ACC112 (cell line): ENCODE results near the gene GABRG2.

ENCODE experiments used
- H2AFZ ChIP-seq: fragments of 200-600 bp; sonication (generic); one replicate; pipeline ENCODE4 v1.6.0; 2017; ENCODE audit warnings: antibody characterized with exemption, low read length; ENCODE audit not compliant: unreplicated experiment
- H3K27ac ChIP-seq: fragments of 200-600 bp; sonication (generic); 2 replicates; pipeline ENCODE4 v1.5.1; 2014; ENCODE audit warnings: low read depth, mild to moderate bottlenecking, antibody characterized with exemption, low read length, moderate library complexity
- H3K27me3 ChIP-seq: fragments of 200-600 bp; sonication (generic); 2 replicates; pipeline ENCODE4 v1.6.1; 2014; ENCODE audit warnings: mild to moderate bottlenecking, antibody characterized with exemption, low read length, moderate library complexity, mixed read lengths; ENCODE audit not compliant: insufficient read depth
- H3K36me3 ChIP-seq: fragments of 200-600 bp; sonication (generic); 2 replicates; pipeline ENCODE4 v1.6.1; 2016; ENCODE audit warnings: mild to moderate bottlenecking, antibody characterized with exemption, low read length, moderate library complexity, mixed read lengths; ENCODE audit not compliant: insufficient read depth
- H3K4me1 ChIP-seq: fragments of 200-600 bp; sonication (generic); one replicate; pipeline ENCODE4 v1.6.1; 2016; ENCODE audit warnings: low read length, mixed read lengths; ENCODE audit not compliant: insufficient read depth, unreplicated experiment, control insufficient read depth
- H3K4me3 ChIP-seq: fragments of 200-600 bp; sonication (generic); 2 replicates; pipeline ENCODE4 v1.5.1; 2014; ENCODE audit warnings: mild to moderate bottlenecking, low read depth, low read length
- H3K79me2 ChIP-seq: fragments of 200-600 bp; sonication (generic); one replicate; pipeline ENCODE4 v1.6.0; 2016; ENCODE audit warnings: low read length; ENCODE audit not compliant: control insufficient read depth, unreplicated experiment, insufficient read depth

GABRG2 gene

DNA sequence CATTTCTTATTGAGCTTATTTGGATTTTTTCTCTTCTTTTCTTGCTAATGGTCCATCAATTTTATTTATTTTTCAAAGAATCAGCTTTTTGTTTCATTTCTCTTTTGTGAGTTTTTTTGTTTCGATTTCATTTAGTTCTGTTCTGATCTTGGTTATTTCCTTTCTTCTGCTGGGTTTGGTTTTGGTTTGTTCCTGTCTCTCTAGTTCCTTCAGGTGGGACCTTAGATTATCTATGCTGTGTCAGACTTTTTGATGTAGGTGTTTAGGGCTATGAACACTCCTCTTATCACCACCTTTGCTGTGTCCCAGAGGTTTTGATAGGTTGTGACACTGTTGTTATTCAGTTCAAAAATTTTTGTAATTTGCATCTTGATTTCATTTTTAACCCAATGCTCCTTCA, 119.8 kb downstream of the GABRG2 start:
- H3K27me3 ChIP-seq = no peaks in the 10 kb centered on the region
- no peak overlapping the region for H3K27ac ChIP-seq
- H2AFZ ChIP-seq = no peak overlapping the region
- no peak overlapping the region for H3K4me3 ChIP-seq
- H3K36me3 ChIP-seq = no peaks in the 10 kb centered on the region
- H3K79me2 ChIP-seq = no peaks in the 10 kb centered on the region
- H3K4me1 ChIP-seq = no peaks in the 10 kb centered on the region

DNA sequence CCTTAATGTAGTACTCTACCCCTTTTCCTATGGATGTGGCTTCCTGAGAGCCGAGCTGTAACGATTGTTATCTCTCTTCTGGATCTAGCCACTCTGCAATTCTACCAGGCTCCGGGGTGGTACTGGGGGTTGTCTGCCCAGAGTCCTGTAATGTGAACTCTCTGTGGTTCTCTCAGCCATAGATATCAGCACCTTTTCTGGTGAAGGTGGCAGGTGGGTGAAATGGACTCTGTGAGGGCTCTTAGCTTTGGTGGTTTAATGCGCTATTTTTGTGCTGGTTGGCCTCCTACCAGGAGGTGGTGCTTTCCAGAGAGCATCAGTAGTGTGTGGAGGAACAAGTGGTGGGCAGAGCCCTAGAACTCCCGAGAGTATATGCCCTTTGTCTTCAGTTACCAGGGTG, 122.1 kb downstream of the GABRG2 start:
- no peak overlapping the region for H3K4me3 ChIP-seq
- H2AFZ ChIP-seq = no peak overlapping the region
- H3K79me2 ChIP-seq = no peaks in the 10 kb centered on the region
- H3K27ac ChIP-seq = no peak overlapping the region
- H3K4me1 ChIP-seq = no peaks in the 10 kb centered on the region
- no peaks in the 10 kb centered on the region for H3K27me3 ChIP-seq
- H3K36me3 ChIP-seq = no peaks in the 10 kb centered on the region

DNA sequence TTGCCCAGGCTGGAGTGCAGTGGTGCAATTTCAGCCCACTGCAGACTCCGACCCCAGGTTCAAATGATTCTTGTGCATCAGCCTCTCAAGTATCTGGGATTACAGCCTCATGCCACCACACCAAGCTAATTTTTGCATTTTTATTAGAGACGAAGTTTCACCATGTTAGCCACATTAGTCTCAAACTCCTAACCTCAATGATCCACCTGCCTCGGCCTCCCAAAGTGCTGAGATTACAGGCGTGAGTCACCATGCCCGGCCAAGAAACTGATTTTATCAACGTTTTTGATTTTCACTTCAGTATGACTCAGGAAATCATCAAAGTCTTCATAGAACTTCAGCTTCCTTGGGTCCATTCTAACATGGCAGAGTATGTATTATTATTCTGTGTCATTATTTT, 125.4 kb downstream of the GABRG2 start:
- Histone ChIP-seq H3K4me3 (no peak overlapping the region), H3K4me1 (no peaks in the 10 kb centered on the region), H3K27me3 (no peaks in the 10 kb centered on the region)

DNA sequence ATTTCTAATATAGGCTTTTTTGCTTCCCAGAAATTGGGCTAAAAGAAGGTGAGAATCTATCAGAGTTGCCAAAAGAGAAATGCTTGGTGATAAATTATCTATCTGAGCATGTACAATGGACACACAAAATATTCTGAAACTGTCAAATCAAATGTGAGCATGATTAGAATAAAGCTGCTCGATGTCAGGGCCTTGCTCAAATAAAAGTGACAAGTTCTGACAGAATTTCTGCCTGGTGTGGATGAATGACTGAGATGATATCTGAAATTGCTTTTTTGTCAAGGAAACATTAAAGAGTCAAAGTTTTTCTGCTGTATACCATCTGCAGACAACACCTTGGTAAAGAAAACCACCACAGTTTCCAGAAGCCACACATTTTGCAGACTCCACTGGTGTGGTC, 128.8 kb downstream of the GABRG2 start:
- Histone ChIP-seq H3K79me2 (no peaks in the 10 kb centered on the region), H3K27me3 (no peaks in the 10 kb centered on the region), H3K36me3 (no peaks in the 10 kb centered on the region), H3K4me1 (no peaks in the 10 kb centered on the region), H3K4me3 (no peak overlapping the region), H2AFZ (no peak overlapping the region), H3K27ac (no peak overlapping the region)

More for the DNA sequence above, 125.4 kb downstream of the GABRG2 start:
- no peaks in the 10 kb centered on the region for H3K36me3 ChIP-seq
- no peaks in the 10 kb centered on the region for H3K79me2 ChIP-seq
- no peak overlapping the region for H3K27ac ChIP-seq
- H2AFZ ChIP-seq = no peak overlapping the region

DNA sequence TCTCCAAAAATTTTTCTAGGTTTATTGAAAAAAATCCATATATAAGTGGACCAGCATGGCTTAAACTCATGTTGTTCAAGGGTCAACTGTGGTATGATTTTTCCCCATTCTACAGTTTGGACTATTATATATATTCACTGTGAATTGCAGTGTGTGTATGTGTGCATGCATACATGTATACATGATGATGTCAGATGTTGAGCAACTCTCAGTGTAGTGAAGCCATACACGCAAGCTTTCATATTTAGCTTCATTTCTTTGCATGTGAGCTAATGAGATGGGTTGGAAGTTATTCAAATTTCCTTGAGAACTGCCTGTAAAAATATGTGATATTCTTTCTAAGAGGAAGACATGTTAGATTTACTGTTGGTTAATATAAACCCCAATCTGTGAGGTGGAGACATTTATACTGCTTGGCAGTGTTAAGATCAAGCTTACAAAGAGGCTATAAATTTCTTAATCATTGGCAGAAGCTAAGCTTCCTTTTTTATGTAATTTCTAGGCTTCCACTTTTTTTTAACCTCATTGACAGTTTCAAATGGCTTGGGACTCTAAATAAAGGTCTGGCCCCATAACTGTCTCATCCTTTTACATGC, 134.8 kb downstream of the GABRG2 start:
- no peaks in the 10 kb centered on the region for H3K36me3 ChIP-seq
- H3K27me3 ChIP-seq = no peaks in the 10 kb centered on the region
- no peak overlapping the region for H2AFZ ChIP-seq
- H3K79me2 ChIP-seq = no peaks in the 10 kb centered on the region
- H3K4me1 ChIP-seq = no peaks in the 10 kb centered on the region
- no peak overlapping the region for H3K27ac ChIP-seq
- H3K4me3 ChIP-seq = no peak overlapping the region
